IMR-90 (cell line): ENCODE data around the gene PLA2G4B.

ENCODE experiments used
- CEBPB ChIP-seq: IDR thresholded peaks from 2 replicates; pipeline ENCODE4 v1.6.1; 2012; ENCODE audit warnings: low read depth, low read length, improper control_type of control experiment
- CHD1 ChIP-seq: IDR thresholded peaks from 2 replicates; pipeline ENCODE4 v1.6.1; 2012; ENCODE audit warnings: low read depth, low read length, improper control_type of control experiment
- CTCF ChIP-seq: conservative IDR thresholded peaks from 2 replicates; pipeline ENCODE4 v1.5.1; 2012; ENCODE audit warnings: mild to moderate bottlenecking, low read depth, low read length, improper control_type of control experiment
- ELK1 ChIP-seq: fragments of 150-350 bp; IDR thresholded peaks from 2 replicates; pipeline ENCODE4 v1.6.1; 2016; ENCODE audit warnings: low read depth, mild to moderate bottlenecking, low read length, moderate library complexity, borderline replicate concordance
- FOS ChIP-seq: fragments of 150-350 bp; IDR thresholded peaks from 2 replicates; pipeline ENCODE4 v1.6.1; 2016; ENCODE audit warnings: low read depth, low read length
- MAZ ChIP-seq: IDR thresholded peaks from 2 replicates; pipeline ENCODE4 v1.6.1; 2012; ENCODE audit warnings: low read depth, mild to moderate bottlenecking, low read length, improper control_type of control experiment, moderate library complexity, borderline replicate concordance
- MXI1 ChIP-seq: IDR thresholded peaks from 2 replicates; pipeline ENCODE4 v1.6.1; 2012; ENCODE audit warnings: low read depth, mild to moderate bottlenecking, low read length, moderate library complexity, borderline replicate concordance
- NFE2L2 ChIP-seq: fragments of 150-350 bp; IDR thresholded peaks from 2 replicates; pipeline ENCODE4 v1.6.1; 2016; ENCODE audit warnings: low read depth, mild to moderate bottlenecking, low read length
- POLR2A ChIP-seq: IDR thresholded peaks from 2 replicates; pipeline ENCODE4 v1.6.1; 2012; ENCODE audit warnings: mild to moderate bottlenecking, low read depth, low read length
- RAD21 ChIP-seq: IDR thresholded peaks from 2 replicates; pipeline ENCODE4 v1.6.1; 2012; ENCODE audit warnings: low read length, improper control_type of control experiment
- RCOR1 ChIP-seq: IDR thresholded peaks from 2 replicates; pipeline ENCODE4 v1.6.1; 2012; ENCODE audit warnings: mild to moderate bottlenecking, low read length, improper control_type of control experiment; ENCODE audit not compliant: insufficient replicate concordance
- RFX5 ChIP-seq: IDR thresholded peaks from 2 replicates; pipeline ENCODE4 v1.8.0; 2012; ENCODE audit warnings: low read depth, mild to moderate bottlenecking, low read length, moderate library complexity
- SMC3 ChIP-seq: fragments of 150-350 bp; IDR thresholded peaks from 2 replicates; pipeline ENCODE4 v1.6.1; 2016; ENCODE audit warnings: low read depth, mild to moderate bottlenecking, antibody characterized with exemption, low read length, moderate library complexity
- USF2 ChIP-seq: fragments of 150-350 bp; IDR thresholded peaks from 2 replicates; pipeline ENCODE4 v1.6.1; 2017; ENCODE audit warnings: mild to moderate bottlenecking, antibody characterized with exemption, low read length, low read depth

- TF ChIP-seq CTCF (no peak), POLR2A (no peak), SMC3 (no peak), MAZ (no peak), MXI1 (no peak), USF2 (no peak), NFE2L2 (no peak), RCOR1 (no peak), RFX5 (no peak), FOS (no peak), ELK1 (no peak), RAD21 (no peak), CHD1 (no peak), CEBPB (no peak)
Measured at GRCh38 chr15:41852736-41853590, 14.3 kb downstream of the PLA2G4B start.
